Esophagus mucosa (tissue), 1 donor: ENCODE results near the gene UNCX. TPM values are rescaled to one million over a fixed set of nuclear protein-coding genes. Genes with fewer than 3 reads are reported as not detected.
"Not testable (repeated sequence)": the region's sequence is repeated elsewhere in the genome, so short reads cannot be mapped to it uniquely, and the experiment has no call there.

Source experiments
- ATAC-seq: fragments of 200-7000 bp; cut with Tn5 transposase; one replicate; pipeline ENCODE4 v1.9.1; 2020
- total RNA-seq: library from RNA; stranded (reverse); gene quantifications from one replicate; pipeline ENCODE4 v1.2.4, GENCODE V29; 2023
- donor health status: DM: yes; HTN: yes; CAD: no.

The UNCX gene
- total RNA-seq, 1 donor from 2014 or later: not detected

DNA sequence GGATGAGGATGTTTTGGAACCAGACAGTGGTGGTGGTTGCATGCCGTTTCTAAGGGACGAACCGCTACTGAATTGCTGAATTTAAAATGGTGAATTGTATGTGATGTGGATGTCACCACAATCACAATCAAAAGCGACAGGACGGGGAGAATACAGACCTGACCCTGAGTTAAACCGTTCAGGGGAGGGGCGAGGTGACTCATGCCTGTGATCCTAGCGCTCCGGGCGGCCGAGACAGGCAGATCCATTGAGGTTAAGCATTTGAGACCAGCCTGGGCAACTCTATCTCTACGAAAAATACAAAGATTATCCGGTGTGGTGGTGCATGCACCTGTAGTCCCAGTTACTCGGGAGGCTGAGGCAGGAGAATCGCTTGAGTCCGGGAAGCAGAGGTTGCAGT, 46.4 kb downstream of the UNCX start:
- no peak for ATAC-seq

DNA sequence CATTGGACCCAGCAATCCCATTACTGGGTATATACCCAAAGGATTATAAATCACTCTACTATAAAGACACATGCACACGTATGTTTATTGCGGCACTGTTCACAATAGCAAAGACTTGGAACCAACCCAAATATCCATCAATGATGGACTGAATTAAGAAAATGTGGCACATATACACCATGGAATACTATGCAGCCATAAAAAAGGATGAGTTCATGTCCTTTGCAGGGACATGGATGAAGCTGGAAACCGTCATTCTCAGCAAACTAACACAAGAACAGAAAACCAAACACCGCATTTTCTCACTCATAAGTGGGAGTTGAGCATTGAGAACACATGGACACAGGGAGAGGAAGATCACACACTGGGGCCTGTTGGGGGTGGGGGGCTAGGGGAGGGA, 47.2 kb downstream of the UNCX start:
- not testable (repeated sequence) for ATAC-seq

GRCh38 chr7:1281068-1281467, 48.4 kb downstream of the UNCX start:
- no peak for ATAC-seq

DNA sequence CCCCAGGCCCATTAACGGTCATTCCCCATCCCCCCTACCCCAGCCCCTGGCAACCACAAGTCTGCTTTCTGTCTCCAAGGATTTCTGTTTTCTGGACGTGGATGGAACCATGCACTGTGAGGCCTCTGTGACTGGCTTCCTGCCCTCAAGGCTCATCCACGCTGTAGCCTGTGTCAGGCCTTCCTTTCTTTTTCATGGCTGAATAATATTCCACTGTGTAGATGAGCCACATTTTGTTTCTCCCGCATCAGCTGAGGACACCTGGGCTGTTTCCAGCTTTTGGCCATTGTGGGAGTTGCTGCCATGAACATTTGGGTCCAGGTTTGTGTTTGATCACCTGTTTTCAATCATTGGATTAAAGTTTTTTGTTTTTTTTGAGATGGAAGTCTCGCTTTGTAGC, 50.0 kb downstream of the UNCX start:
- no peak for ATAC-seq

GRCh38 chr7:1283337-1283736, 50.7 kb downstream of the UNCX start:
- ATAC-seq: no peak

- peak; percentile 25 for ATAC-seq
Observed at GRCh38 chr7:1283941-1284742, 51.5 kb downstream of the UNCX start.

DNA sequence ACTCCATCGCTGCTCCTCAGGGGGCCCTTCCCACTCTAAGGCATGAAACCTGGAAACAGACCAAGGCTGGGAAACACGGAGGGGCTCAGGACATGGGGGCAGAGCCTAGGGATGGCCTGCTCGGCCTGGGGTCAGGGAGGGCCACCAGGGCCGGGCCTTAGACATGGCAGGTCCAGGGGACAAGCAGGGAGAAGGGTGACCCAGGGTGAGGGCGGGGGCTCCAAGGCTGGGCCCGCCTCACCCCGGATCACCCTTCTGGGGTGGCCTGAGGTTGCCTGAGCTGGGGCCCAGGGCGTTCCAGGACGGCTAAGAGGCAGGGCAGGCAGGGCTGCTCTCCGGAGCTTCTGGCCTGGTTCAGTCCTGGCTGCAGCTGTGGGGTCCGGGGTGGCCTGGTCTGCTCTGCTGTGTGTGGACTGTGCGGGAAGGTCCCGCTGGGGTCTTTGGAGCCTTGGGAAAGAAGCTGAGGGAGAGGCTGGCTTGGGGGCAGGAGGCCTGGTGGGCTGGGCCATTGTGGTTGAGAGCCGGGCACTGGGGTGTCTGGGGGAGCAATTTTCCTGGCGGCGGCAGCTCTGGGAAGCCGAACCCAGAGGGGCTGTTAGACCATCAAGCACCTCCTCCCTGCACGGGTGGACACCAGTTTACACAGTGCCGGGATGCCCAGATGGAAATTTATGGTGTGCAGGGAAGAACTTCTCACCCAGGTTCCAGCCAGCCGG, 52.2 kb downstream of the UNCX start:
- peak; percentile 42 for ATAC-seq

DNA sequence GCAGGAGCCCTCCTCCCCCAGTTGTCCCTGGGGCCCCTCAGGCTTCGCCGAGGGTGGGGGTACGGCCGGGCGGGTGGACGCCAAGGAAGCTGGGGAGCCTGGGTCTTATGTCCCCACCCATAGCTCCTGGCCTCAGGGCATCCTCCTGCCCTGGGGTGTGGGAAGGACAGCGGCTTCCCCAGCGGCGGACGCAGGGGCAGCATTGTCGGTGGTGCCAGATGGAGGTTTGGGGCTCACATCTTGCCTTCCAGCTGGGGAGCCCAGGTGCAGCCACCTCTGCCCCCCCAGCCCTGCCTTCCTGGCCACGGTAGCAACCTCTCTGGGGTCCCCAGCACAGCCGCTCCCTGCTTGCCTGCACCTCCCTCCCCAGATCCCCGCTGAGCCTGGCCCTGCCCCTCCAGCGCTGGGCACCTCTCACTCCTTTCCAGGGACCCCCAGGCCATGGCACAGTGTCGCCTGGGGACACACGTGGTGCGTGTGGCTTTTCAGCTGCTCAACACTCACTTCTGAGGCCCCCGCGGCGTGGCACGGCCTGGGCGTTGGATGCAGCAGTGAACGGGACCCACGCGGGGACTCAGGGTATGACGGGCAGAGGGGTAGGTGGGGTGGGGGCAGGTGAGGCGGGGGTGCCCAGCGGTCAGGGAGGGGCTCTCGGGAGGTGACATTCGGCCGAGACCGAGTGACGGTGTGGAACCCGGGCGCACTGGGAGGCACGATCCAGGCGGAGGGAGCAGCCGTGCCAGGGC, 53.1 kb downstream of the UNCX start:
- no peak for ATAC-seq

Other genes starting within 250 kb of the UNCX start
- 0.36 TPM for gene CYP2W1, start 249.7 kb upstream of the UNCX start, total RNA-seq
- gene GPR146, start 188.3 kb upstream of the UNCX start, total RNA-seq: 2.3 TPM
- gene GPER1, start 144.8 kb upstream of the UNCX start, total RNA-seq: 1.6 TPM
- gene ZFAND2A, start 72.7 kb upstream of the UNCX start, total RNA-seq: 13.5 TPM
- 16.1 TPM for gene MICALL2, start 226.6 kb downstream of the UNCX start, total RNA-seq